Astrocyte (in vitro differentiated cells and primary cell): ENCODE measurements around the gene UNCX.

Experiments used
- EZH2 ChIP-seq: IDR thresholded peaks from 2 replicates; pipeline ENCODE4 v1.6.1; 2012; ENCODE audit warnings: mild to moderate bottlenecking, low read length, inconsistent platforms; ENCODE audit not compliant: insufficient read depth
- TF ChIP-seq, protein P1 (sequence below): IDR thresholded peaks from 2 replicates; pipeline ENCODE4 v1.5.1; 2011; ENCODE audit warnings: low read depth, mild to moderate bottlenecking, inconsistent platforms, low read length, moderate library complexity; ENCODE audit not compliant: insufficient read depth

DNA sequence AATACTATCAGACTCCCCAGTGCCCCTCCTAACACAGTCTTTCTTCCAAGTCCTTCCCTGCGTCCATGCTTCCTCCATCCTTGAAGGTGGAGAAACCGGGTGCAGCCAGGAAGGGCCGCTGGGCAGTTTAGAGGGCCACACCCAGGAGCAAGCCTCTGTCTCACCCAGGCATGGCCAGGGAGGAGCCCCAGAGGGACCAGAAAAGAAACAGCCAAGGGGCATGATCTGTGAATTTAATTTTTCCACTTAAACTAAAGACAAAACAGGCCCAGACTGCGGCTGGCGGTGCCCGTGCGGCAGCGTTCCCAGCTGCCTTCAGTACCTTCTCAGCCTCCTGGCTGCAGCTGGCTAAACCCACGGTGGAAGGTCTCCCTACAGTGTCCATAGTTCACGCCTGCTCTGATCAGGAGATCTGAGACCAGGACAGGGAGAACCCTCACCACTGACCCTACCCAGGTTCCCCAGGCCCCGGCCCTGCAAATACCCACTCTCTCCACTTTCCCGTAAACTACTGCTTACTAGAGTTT lies 12.9 kb downstream of the UNCX start:
- TF ChIP-seq, protein P1, sequence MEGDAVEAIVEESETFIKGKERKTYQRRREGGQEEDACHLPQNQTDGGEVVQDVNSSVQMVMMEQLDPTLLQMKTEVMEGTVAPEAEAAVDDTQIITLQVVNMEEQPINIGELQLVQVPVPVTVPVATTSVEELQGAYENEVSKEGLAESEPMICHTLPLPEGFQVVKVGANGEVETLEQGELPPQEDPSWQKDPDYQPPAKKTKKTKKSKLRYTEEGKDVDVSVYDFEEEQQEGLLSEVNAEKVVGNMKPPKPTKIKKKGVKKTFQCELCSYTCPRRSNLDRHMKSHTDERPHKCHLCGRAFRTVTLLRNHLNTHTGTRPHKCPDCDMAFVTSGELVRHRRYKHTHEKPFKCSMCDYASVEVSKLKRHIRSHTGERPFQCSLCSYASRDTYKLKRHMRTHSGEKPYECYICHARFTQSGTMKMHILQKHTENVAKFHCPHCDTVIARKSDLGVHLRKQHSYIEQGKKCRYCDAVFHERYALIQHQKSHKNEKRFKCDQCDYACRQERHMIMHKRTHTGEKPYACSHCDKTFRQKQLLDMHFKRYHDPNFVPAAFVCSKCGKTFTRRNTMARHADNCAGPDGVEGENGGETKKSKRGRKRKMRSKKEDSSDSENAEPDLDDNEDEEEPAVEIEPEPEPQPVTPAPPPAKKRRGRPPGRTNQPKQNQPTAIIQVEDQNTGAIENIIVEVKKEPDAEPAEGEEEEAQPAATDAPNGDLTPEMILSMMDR: no peak
- no peak for TF ChIP-seq EZH2
